Keratinocyte (primary cell): Measurements from ENCODE around the gene P2RX3. TPM values are rescaled to one million over a fixed set of nuclear protein-coding genes. Genes with fewer than 3 reads are reported as not detected.

Source experiments
- DNase-seq: peaks from one replicate; pipeline ENCODE4 v3.0.0-alpha.2; 2011; ENCODE audit warnings: low read depth, missing footprints, low spot score
- FAIRE-seq: peaks from 2 replicates; lab custom pipeline; 2011; peaks lifted over from hg19 to GRCh38; lab: Jason Lieb, UNC
- H2AFZ ChIP-seq: 2 replicates; pipeline ENCODE4 v1.6.0; 2012; ENCODE audit warnings: low read length, control low read depth, inconsistent platforms; ENCODE audit not compliant: control insufficient read depth
- H3K27ac ChIP-seq: 2 replicates; pipeline ENCODE4 v1.5.1; 2011; ENCODE audit warnings: low read length; ENCODE audit not compliant: control insufficient read depth, insufficient read depth
- H3K27me3 ChIP-seq: 3 replicates; pipeline ENCODE4 v1.6.0; 2011; ENCODE audit warnings: low read length; ENCODE audit not compliant: control insufficient read depth, insufficient read depth; ENCODE audit errors: extremely low read depth
- H3K36me3 ChIP-seq, 2 experiments: 2 replicates in 1 of 2; 3 replicates in 1 of 2; pipeline ENCODE4 v1.5.1; 2011; ENCODE audit warnings: low read length in 2 of 2, mild to moderate bottlenecking in 1 of 2; ENCODE audit not compliant: control insufficient read depth in 2 of 2, insufficient read depth in 2 of 2; ENCODE audit errors: extremely low read depth in 1 of 2
- H3K4me1 ChIP-seq: 3 replicates; pipeline ENCODE4 v1.5.1; 2011; ENCODE audit warnings: low read length; ENCODE audit not compliant: control insufficient read depth, insufficient read depth; ENCODE audit errors: extremely low read depth
- H3K4me2 ChIP-seq: 3 replicates; pipeline ENCODE4 v1.6.0; 2011; ENCODE audit warnings: low read depth, low read length; ENCODE audit not compliant: control insufficient read depth, insufficient read depth; ENCODE audit errors: extremely low read depth
- H3K4me3 ChIP-seq, 3 experiments: fragments of 200-600 bp in 1 of 3; sonication (generic) in 1 of 3; 2 replicates in 2 of 3; 3 replicates in 1 of 3; pipeline ENCODE4 v1.5.1; 2011 to 2016; ENCODE audit warnings: low read length in 3 of 3, mild to moderate bottlenecking in 3 of 3, control low read depth in 2 of 3, inconsistent platforms in 1 of 3, low read depth in 1 of 3, mixed read lengths in 1 of 3, mixed run types in 1 of 3, moderate library complexity in 1 of 3; ENCODE audit not compliant: control insufficient read depth in 2 of 3, insufficient read depth in 2 of 3; ENCODE audit errors: extremely low read depth in 1 of 3
- H3K79me2 ChIP-seq: 2 replicates; pipeline ENCODE4 v1.6.0; 2012; ENCODE audit warnings: low read length; ENCODE audit not compliant: control insufficient read depth, insufficient read depth
- H3K9ac ChIP-seq: 3 replicates; pipeline ENCODE4 v1.6.0; 2011; ENCODE audit warnings: low read length; ENCODE audit not compliant: control insufficient read depth, insufficient read depth; ENCODE audit errors: extremely low read depth
- H3K9me1 ChIP-seq: 3 replicates; pipeline ENCODE4 v1.6.0; 2011; ENCODE audit warnings: low read length; ENCODE audit not compliant: control insufficient read depth, insufficient read depth; ENCODE audit errors: extremely low read depth
- H3K9me3 ChIP-seq: 2 replicates; pipeline ENCODE4 v1.5.1; 2012; ENCODE audit warnings: low read depth, low read length; ENCODE audit not compliant: control insufficient read depth
- H4K20me1 ChIP-seq: 3 replicates; pipeline ENCODE4 v1.6.0; 2011; ENCODE audit warnings: low read length; ENCODE audit not compliant: control insufficient read depth, insufficient read depth; ENCODE audit errors: extremely low read depth
- CTCF ChIP-seq, 3 experiments: IDR thresholded peaks in 1 of 3; conservative IDR thresholded peaks in 1 of 3; optimal IDR thresholded peaks in 1 of 3; 2 replicates in 2 of 3; 3 replicates in 1 of 3; pipeline versions ENCODE3 to v1.5.1; 2011; ENCODE audit warnings: low read length in 3 of 3, mild to moderate bottlenecking in 3 of 3, moderate library complexity in 2 of 3, control low read depth in 1 of 3, inconsistent platforms in 1 of 3; ENCODE audit not compliant: insufficient read depth in 2 of 3; ENCODE audit errors: extremely low read depth in 1 of 3
- EZH2 ChIP-seq: IDR thresholded peaks from one replicate; pipeline ENCODE4 v1.6.1; 2012; ENCODE audit warnings: inconsistent platforms, mild to moderate bottlenecking, low read length, moderate library complexity
- dilution Hi-C: fragments of 300-500 bp; cut with MboI; formaldehyde crosslinking; loops from one replicate; pipeline ENCODE4 v1.7.0; 2020; ENCODE audit warnings: low sequenced_read_pairs; ENCODE audit not compliant: extremely low pct_ligation_motif_present
- polyA plus RNA-seq, 5 experiments: library from polyadenylated mRNA; depleted of rRNA in 3 of 5; stranded (reverse) in 3 of 5; stranded (forward) in 1 of 5; unstranded in 1 of 5; fragments of >200 nt; gene quantifications; 1 replicate in 1 of 5; 2 replicates in 3 of 5; 3 replicates in 1 of 5; pipeline versions ENCODE4 v1.2.1 to v1.2.3, GENCODE V29; 2011 to 2012; ENCODE audit warnings: missing spikeins in 2 of 5, low read depth in 1 of 5, low replicate concordance in 1 of 5

P2RX3 gene
- polyA plus RNA-seq, 1 donor (not counting 4 experiments of a cell fraction or from before 2014, with no cell fraction given): not detected

GRCh38 chr11:57353446-57353845, 15.3 kb downstream of the P2RX3 start:
- TF ChIP-seq EZH2 (no peak), CTCF (optimal IDR thresholded peaks at IDR 0.05 in 1 of 3, IDR thresholded peaks at IDR 0.05 in 1 of 3, conservative IDR thresholded peaks at IDR 0.05 in 1 of 3; ENCODE audit: extremely low read depth in 1 of 3, insufficient read depth in 2 of 3, low read length in 3 of 3) (no peak)
- no peaks in the 10 kb centered on the region for H3K9me1 ChIP-seq
- FAIRE-seq: no peak
- H3K36me3 ChIP-seq: no peaks in the 10 kb centered on the region
- H4K20me1 ChIP-seq: no peaks in the 10 kb centered on the region
- H3K4me3 ChIP-seq: no peak overlapping the region
- H3K27ac ChIP-seq: no peak overlapping the region
- H3K4me1 ChIP-seq: peaks cover 16% of the 10 kb centered on the region
- H3K79me2 ChIP-seq: no peaks in the 10 kb centered on the region
- no peaks in the 10 kb centered on the region for H3K27me3 ChIP-seq
- no peak for DNase-seq
- H2AFZ ChIP-seq: no peak overlapping the region
- no peak overlapping the region for H3K4me2 ChIP-seq
- no peaks in the 10 kb centered on the region for H3K9me3 ChIP-seq
- dilution Hi-C loops: no loop called here
- no peak overlapping the region for H3K9ac ChIP-seq

DNA sequence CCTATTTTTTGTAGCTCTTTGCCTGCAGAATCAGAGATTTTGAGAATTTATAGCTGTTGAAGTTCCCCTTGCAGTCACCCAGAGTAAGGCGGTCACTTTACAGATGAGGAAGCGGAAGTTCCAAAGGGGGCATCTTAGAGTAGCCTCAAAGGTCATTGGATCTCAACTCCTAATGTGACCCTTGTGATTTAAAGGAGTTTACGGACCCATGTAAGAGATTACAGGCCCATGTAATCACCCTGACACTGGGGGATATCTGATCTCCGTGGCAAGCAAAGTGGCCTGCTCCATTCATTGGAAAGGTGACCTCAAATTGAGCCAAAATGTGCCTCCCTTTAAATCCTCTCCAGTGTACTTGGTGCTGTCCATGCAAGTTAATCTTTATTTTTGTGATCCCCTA, 15.7 kb downstream of the P2RX3 start:
- H3K36me3 ChIP-seq: no peaks in the 10 kb centered on the region
- H3K4me3 ChIP-seq: no peak overlapping the region
- no peak overlapping the region for H3K9ac ChIP-seq
- dilution Hi-C loops: no loop called here
- no peaks in the 10 kb centered on the region for H4K20me1 ChIP-seq
- no peaks in the 10 kb centered on the region for H3K27me3 ChIP-seq
- DNase-seq (no peak), FAIRE-seq (no peak)
- TF ChIP-seq CTCF (optimal IDR thresholded peaks at IDR 0.05 in 1 of 3, IDR thresholded peaks at IDR 0.05 in 1 of 3, conservative IDR thresholded peaks at IDR 0.05 in 1 of 3; ENCODE audit: extremely low read depth in 1 of 3, insufficient read depth in 2 of 3, low read length in 3 of 3) (no peak), EZH2 (no peak)
- no peaks in the 10 kb centered on the region for H3K9me1 ChIP-seq
- H3K4me2 ChIP-seq: no peak overlapping the region
- H2AFZ ChIP-seq: no peak overlapping the region
- peaks cover 19% of the 10 kb centered on the region for H3K4me1 ChIP-seq
- H3K9me3 ChIP-seq: no peaks in the 10 kb centered on the region
- H3K79me2 ChIP-seq: no peaks in the 10 kb centered on the region
- no peak overlapping the region for H3K27ac ChIP-seq
